Measurements from ENCODE around the gene MIR17HG. TPM values are rescaled to one million over a fixed set of nuclear protein-coding genes. Genes with fewer than 3 reads are reported as not detected.
A peak's percentile ranks its signal among the peaks of the same experiment; 100 is the strongest.

MIR17HG gene
- total RNA-seq, 1 experiment from 2014 or later, result 55.8 TPM

GRCh38 chr13:91370501-91370900 lies 23.0 kb downstream of the MIR17HG start:
- H3K36me3 ChIP-seq, result no peaks in the 10 kb centered on the region
- no peaks in the 10 kb centered on the region for H3K4me1 ChIP-seq
- no peak overlapping the region for H3K4me3 ChIP-seq
- DNase-seq, result no peak
- no peaks in the 10 kb centered on the region for H3K27me3 ChIP-seq
- H3K27ac ChIP-seq, result no peak overlapping the region
- H3K9me3 ChIP-seq (replicated peaks), result no peaks in the 10 kb centered on the region

DNA sequence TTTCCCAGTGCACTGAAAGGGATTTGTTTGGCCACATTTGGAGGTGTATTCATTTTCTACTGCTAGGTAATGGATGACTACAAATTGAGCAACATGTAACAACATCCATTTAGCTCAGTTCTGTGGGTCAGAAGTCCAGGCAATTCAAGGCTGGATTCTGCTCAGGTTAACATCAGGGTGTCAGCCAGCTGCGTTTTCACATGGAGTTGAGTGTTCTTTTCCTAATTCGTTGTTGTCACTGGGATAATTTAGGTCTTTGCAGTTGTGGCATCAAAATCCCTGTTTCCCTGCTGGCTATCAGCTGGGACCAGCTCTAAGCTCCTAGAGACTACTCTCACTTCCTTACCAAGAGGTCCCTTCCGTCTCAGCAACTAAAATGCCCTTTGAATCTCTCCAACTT lies 25.4 kb downstream of the MIR17HG start:
- Histone ChIP-seq H3K4me3 (no peak overlapping the region), H3K4me1 (no peaks in the 10 kb centered on the region), H3K9me3 (replicated peaks) (no peaks in the 10 kb centered on the region), H3K36me3 (no peaks in the 10 kb centered on the region), H3K27me3 (no peaks in the 10 kb centered on the region), H3K27ac (no peak overlapping the region)
- no peak for DNase-seq

- Histone ChIP-seq H3K9me3 (replicated peaks) (no peaks in the 10 kb centered on the region), H3K27ac (no peak overlapping the region), H3K4me1 (no peaks in the 10 kb centered on the region), H3K4me3 (no peak overlapping the region), H3K36me3 (no peaks in the 10 kb centered on the region), H3K27me3 (no peaks in the 10 kb centered on the region)
- DNase-seq, result peak in 1 of 2 experiments; percentile 39
Observed at GRCh38 chr13:91375116-91375729, 27.7 kb downstream of the MIR17HG start.

- Histone ChIP-seq H3K9me3 (replicated peaks) (no peaks in the 10 kb centered on the region), H3K36me3 (no peaks in the 10 kb centered on the region), H3K4me1 (no peaks in the 10 kb centered on the region), H3K27me3 (no peaks in the 10 kb centered on the region), H3K27ac (no peak overlapping the region), H3K4me3 (no peak overlapping the region)
- peak in 1 of 2 experiments; percentile 44 for DNase-seq
Observed at GRCh38 chr13:91381371-91381770, 33.9 kb downstream of the MIR17HG start.

DNA sequence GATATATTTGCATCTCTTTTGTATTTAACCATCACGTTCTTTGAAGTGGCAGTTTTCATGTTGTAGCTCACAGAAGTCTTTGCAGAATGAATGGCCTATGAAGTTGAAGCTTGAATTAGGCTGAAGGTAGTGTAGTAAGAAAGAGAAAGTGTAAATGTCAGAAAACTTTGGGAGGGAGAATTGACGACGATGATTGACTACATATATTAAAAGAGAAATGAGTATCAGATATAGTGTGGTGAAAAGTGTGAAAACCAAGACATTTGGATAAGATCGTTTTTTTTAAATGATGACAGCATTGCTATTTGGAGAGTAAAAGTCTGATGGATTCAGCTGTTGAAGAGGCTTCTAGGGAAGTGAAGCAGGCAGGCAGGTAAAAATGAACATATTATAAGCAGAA lies 36.3 kb downstream of the MIR17HG start:
- no peak for DNase-seq
- Histone ChIP-seq H3K27me3 (no peaks in the 10 kb centered on the region), H3K9me3 (replicated peaks) (no peaks in the 10 kb centered on the region), H3K4me3 (no peak overlapping the region), H3K4me1 (no peaks in the 10 kb centered on the region), H3K36me3 (no peaks in the 10 kb centered on the region), H3K27ac (no peak overlapping the region)

DNA sequence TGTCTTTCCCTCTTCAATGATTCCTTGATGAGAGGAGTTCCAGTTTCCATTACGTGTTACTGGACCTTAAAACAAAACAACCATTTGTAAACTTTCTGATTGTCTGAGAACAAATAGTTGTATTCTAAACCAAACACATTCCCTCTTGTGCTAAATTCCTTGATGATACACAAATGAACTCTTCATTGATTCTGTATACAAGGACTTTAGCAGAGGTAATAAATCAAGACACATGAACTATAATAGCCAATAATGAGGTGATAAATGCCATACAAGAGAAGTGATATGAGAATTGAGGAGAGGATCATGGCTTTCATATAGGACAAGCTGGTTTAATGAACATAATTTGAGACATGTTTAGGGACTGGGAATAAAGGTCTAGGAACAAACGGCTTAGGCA lies 37.4 kb downstream of the MIR17HG start:
- no peak for DNase-seq
- H3K4me3 ChIP-seq, result no peak overlapping the region
- H3K27me3 ChIP-seq, result no peaks in the 10 kb centered on the region
- H3K9me3 ChIP-seq (replicated peaks), result no peaks in the 10 kb centered on the region
- no peaks in the 10 kb centered on the region for H3K4me1 ChIP-seq
- no peak overlapping the region for H3K27ac ChIP-seq
- no peaks in the 10 kb centered on the region for H3K36me3 ChIP-seq

GRCh38 chr13:91389186-91389585 lies 41.7 kb downstream of the MIR17HG start:
- Histone ChIP-seq H3K27ac (no peak overlapping the region), H3K4me1 (no peaks in the 10 kb centered on the region), H3K27me3 (no peaks in the 10 kb centered on the region), H3K4me3 (no peak overlapping the region), H3K36me3 (no peaks in the 10 kb centered on the region), H3K9me3 (replicated peaks) (no peaks in the 10 kb centered on the region)
- no peak for DNase-seq

- H3K27ac ChIP-seq, result no peak overlapping the region
- no peak overlapping the region for H3K4me3 ChIP-seq
- H3K36me3 ChIP-seq, result no peaks in the 10 kb centered on the region
- no peaks in the 10 kb centered on the region for H3K27me3 ChIP-seq
- no peak for DNase-seq
- H3K9me3 ChIP-seq (replicated peaks), result no peaks in the 10 kb centered on the region
- H3K4me1 ChIP-seq, result no peaks in the 10 kb centered on the region
Observed at GRCh38 chr13:91397595-91397994, 50.1 kb downstream of the MIR17HG start.

- H3K27me3 ChIP-seq, result no peaks in the 10 kb centered on the region
- H3K4me1 ChIP-seq, result no peaks in the 10 kb centered on the region
- DNase-seq, result peak; percentile 31 to 53
- H3K9me3 ChIP-seq (replicated peaks), result no peaks in the 10 kb centered on the region
- peak within 1 kb of the TSS; percentile 32 for H3K4me3 ChIP-seq
- no peak within 1 kb of the TSS for H3K27ac ChIP-seq
- no peaks in the 10 kb centered on the region for H3K36me3 ChIP-seq
Observed at GRCh38 chr13:91398413-91399188, 51.1 kb downstream of the MIR17HG start, which contains the start of gene GPC5. TSS of gene GPC5 (plus strand) at chr13:91398621.

DNA sequence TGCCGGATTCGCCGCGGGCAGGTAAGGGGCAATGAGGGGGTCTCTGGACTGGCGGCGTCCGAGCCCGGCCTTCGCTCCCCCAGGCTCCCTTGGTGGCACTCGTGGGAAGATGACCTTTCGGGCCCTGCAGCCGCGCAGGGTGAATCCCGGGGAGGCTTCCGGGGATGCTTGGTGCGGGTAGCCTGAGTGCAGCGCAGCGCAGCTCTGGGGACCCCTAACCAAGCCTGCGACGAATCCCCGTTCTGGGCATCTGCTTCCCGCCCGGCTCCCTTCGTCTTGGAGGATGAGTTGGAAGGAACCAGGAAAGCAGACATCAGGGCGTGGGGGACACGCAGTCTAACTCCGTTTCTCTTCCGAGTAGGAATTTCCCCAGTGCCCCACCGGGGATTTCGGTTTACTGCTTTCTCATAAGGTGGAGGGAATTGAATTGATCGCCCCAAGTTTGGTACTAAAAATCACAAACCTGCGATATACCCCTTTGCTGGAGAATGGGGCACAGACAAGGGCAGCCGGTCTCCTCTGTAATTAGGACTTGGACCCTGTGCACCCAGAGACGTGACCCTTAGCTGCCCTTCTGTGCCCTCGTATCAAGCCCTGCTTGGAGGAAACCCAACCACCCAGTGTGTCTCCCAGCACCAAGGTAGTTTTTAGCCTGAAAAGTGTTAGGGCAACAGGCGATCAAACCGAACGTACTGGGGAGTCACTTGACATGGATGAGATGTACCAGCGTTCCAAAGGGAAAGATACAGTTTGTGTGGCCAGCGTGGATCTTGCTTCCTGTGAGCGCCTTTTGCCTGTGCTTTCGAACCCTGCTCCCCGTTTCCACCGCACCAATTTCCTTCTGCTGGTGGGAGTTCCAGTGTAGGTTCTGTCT lies 51.9 kb downstream of the MIR17HG start:
- Histone ChIP-seq H3K36me3 (no peaks in the 10 kb centered on the region), H3K4me1 (no peaks in the 10 kb centered on the region), H3K9me3 (replicated peaks) (no peaks in the 10 kb centered on the region), H3K27ac (no peak overlapping the region), H3K27me3 (no peaks in the 10 kb centered on the region), H3K4me3 (no peak overlapping the region)
- no peak for DNase-seq

- H3K27ac ChIP-seq, result no peak overlapping the region
- no peaks in the 10 kb centered on the region for H3K36me3 ChIP-seq
- DNase-seq, result no peak
- H3K27me3 ChIP-seq, result no peaks in the 10 kb centered on the region
- H3K9me3 ChIP-seq (replicated peaks), result no peaks in the 10 kb centered on the region
- no peaks in the 10 kb centered on the region for H3K4me1 ChIP-seq
- H3K4me3 ChIP-seq, result no peak overlapping the region
Observed at GRCh38 chr13:91400063-91400399, 52.5 kb downstream of the MIR17HG start.

GRCh38 chr13:91400671-91401070 lies 53.2 kb downstream of the MIR17HG start:
- H3K27me3 ChIP-seq, result no peaks in the 10 kb centered on the region
- no peaks in the 10 kb centered on the region for H3K36me3 ChIP-seq
- H3K4me3 ChIP-seq, result no peak overlapping the region
- no peaks in the 10 kb centered on the region for H3K4me1 ChIP-seq
- no peak for DNase-seq
- H3K27ac ChIP-seq, result no peak overlapping the region
- H3K9me3 ChIP-seq (replicated peaks), result no peaks in the 10 kb centered on the region

DNA sequence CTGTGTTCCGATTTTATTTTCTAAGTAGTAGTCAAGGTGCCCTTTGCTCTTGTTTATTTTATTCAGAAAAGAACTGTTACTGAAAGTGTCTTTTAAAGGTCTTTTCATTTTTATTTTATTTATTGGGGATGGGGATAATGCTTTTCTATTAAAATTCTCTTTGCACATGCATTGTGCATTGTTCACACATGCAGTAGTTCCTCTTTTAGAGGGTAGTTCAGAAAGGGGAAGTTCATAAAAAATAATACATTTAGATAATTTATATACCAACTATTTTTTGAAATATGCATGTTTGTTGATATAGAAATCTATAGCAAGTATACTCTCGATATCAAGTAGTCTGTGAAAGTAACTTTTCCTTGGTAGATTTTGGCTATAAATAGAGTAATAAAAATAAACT lies 54.4 kb downstream of the MIR17HG start:
- no peak for DNase-seq
- Histone ChIP-seq H3K4me1 (no peaks in the 10 kb centered on the region), H3K27me3 (no peaks in the 10 kb centered on the region), H3K27ac (no peak overlapping the region), H3K36me3 (no peaks in the 10 kb centered on the region), H3K9me3 (replicated peaks) (no peaks in the 10 kb centered on the region), H3K4me3 (no peak overlapping the region)

Data from SJCRH30 (cell line).